Measurements from ENCODE around the gene ELFN1.

ELFN1 gene

GRCh38 chr7:1696671-1697498 lies 26.8 kb downstream of the ELFN1 start:
- no peak for DNase-seq

- DNase-seq = no peak
Observed at GRCh38 chr7:1697499-1698125, 27.5 kb downstream of the ELFN1 start.

GRCh38 chr7:1698201-1698600 lies 28.1 kb downstream of the ELFN1 start:
- DNase-seq = no peak

GRCh38 chr7:1698951-1699350 lies 28.9 kb downstream of the ELFN1 start:
- DNase-seq = no peak

GRCh38 chr7:1700086-1700485 lies 30.0 kb downstream of the ELFN1 start:
- DNase-seq = no peak

GRCh38 chr7:1700536-1701333 lies 30.7 kb downstream of the ELFN1 start:
- DNase-seq = no peak

GRCh38 chr7:1702652-1703051 lies 32.6 kb downstream of the ELFN1 start:
- DNase-seq = no peak

- DNase-seq = no peak
Observed at GRCh38 chr7:1703441-1703840, 33.4 kb downstream of the ELFN1 start.

GRCh38 chr7:1703871-1704810 lies 34.1 kb downstream of the ELFN1 start:
- no peak for DNase-seq

GRCh38 chr7:1704811-1705738 lies 35.0 kb downstream of the ELFN1 start:
- DNase-seq = no peak

- no peak for DNase-seq
Observed at GRCh38 chr7:1705856-1706255, 35.8 kb downstream of the ELFN1 start.

GRCh38 chr7:1706381-1706720 lies 36.3 kb downstream of the ELFN1 start:
- DNase-seq = no peak

- no peak for DNase-seq
Observed at GRCh38 chr7:1706721-1707613, 36.9 kb downstream of the ELFN1 start.

- no peak for DNase-seq
Observed at GRCh38 chr7:1707756-1708595, 37.9 kb downstream of the ELFN1 start.

GRCh38 chr7:1708596-1709251 lies 38.6 kb downstream of the ELFN1 start:
- DNase-seq = no peak

GRCh38 chr7:1709281-1709680 lies 39.2 kb downstream of the ELFN1 start:
- DNase-seq = no peak

- DNase-seq = no peak
Observed at GRCh38 chr7:1709900-1710299, 39.8 kb downstream of the ELFN1 start.

GRCh38 chr7:1710936-1711335 lies 40.9 kb downstream of the ELFN1 start:
- DNase-seq = peak in 1 of 2 experiments; percentile 14

Data from NCI-H524 (cell line).